Activated CD8-positive, alpha-beta memory T cell treated with anti-CD3 and anti-CD28 coated beads for 36 hours (primary cell): ENCODE measurements around the gene TAS2R1. TPM values are rescaled to one million over a fixed set of nuclear protein-coding genes. Genes with fewer than 3 reads are reported as not detected.

Experiments used
- CTCF ChIA-PET: fragments of 350-600 bp; sonication (Branson Sonifier 250); formaldehyde crosslinking; loops from one replicate; lab custom pipeline; 2021; ENCODE audit warnings: antibody characterized with exemption; lab: Charles Lee
- POLR2A ChIA-PET: fragments of 350-600 bp; sonication (Branson Sonifier 250); formaldehyde crosslinking; loops from one replicate; lab custom pipeline; 2021; ENCODE audit warnings: antibody characterized with exemption; lab: Charles Lee
- total RNA-seq, 2 experiments: library from RNA; stranded (reverse); gene quantifications; one replicate each; pipeline ENCODE4 v1.2.3, GENCODE V29; 2021

Gene TAS2R1
- total RNA-seq, 2 experiments from 2014 or later: not detected

GRCh38 chr5:9596171-9596780, 33.9 kb downstream of the TAS2R1 start:
- ChIA-PET POLR2A (no interaction called here), CTCF (no interaction called here)

GRCh38 chr5:9594913-9595312, 35.2 kb downstream of the TAS2R1 start:
- POLR2A ChIA-PET: no interaction called here
- CTCF ChIA-PET: no interaction called here

- ChIA-PET POLR2A (no interaction called here), CTCF (interaction anchor here (0.6 kb wide), 1 partner anchor 203 kb away, joined by 4 read pairs; no protein-coding TSS in a partner anchor)
Measured at GRCh38 chr5:9589049-9589835, 40.9 kb downstream of the TAS2R1 start.

- CTCF ChIA-PET: no interaction called here
- POLR2A ChIA-PET: no interaction called here
Measured at GRCh38 chr5:9588254-9588653, 41.9 kb downstream of the TAS2R1 start.

GRCh38 chr5:9587135-9587534, 43.0 kb downstream of the TAS2R1 start:
- ChIA-PET POLR2A (no interaction called here), CTCF (no interaction called here)

- ChIA-PET CTCF (no interaction called here), POLR2A (no interaction called here)
Measured at GRCh38 chr5:9582406-9582805, 47.7 kb downstream of the TAS2R1 start.

Other genes starting within 250 kb of the TAS2R1 start
- not detected for gene SEMA5A, start 84.3 kb downstream of the TAS2R1 start, total RNA-seq